Testis (tissue), 2 donors: ENCODE data around the gene LIN7C.

Source experiments
- CTCF ChIP-seq, 3 experiments: fragments of 450-650 bp in 2 of 3; fragments of 200-600 bp in 1 of 3; sonication (generic) in 1 of 3; IDR thresholded peaks; one replicate each; pipeline ENCODE4 v1.5.1; 2016 to 2019; ENCODE audit warnings: antibody characterized with exemption in 3 of 3, mild to moderate bottlenecking in 2 of 3, moderate library complexity in 1 of 3
- POLR2A ChIP-seq: fragments of 450-650 bp; IDR thresholded peaks from one replicate; pipeline ENCODE4 v1.6.1; 2017; ENCODE audit warnings: antibody characterized with exemption, mild to moderate bottlenecking, moderate library complexity

GRCh38 chr11:27477831-27478230 lies 28.7 kb downstream of the LIN7C start:
- TF ChIP-seq CTCF (IDR thresholded peaks at IDR 0.05) (no peak), POLR2A (no peak)
